Effector memory CD4-positive, alpha-beta T cell (primary cell): ENCODE measurements around the gene GLRA3.

Experiments
- DNase-seq, 3 donors: peaks; one replicate each; pipeline ENCODE4 v3.0.0-alpha.2; 2020
- H3K27ac ChIP-seq: 2 replicates; pipeline ENCODE4 v1.7.0; 2013; ENCODE audit warnings: mild to moderate bottlenecking, low read length, moderate library complexity; ENCODE audit not compliant: insufficient read depth, poor library complexity, severe bottlenecking
- H3K27me3 ChIP-seq: replicated peaks from 2 replicates; pipeline ENCODE4 v1.7.0; 2013; ENCODE audit warnings: mild to moderate bottlenecking, low read length; ENCODE audit not compliant: insufficient read depth, control insufficient read depth, poor library complexity, severe bottlenecking
- H3K36me3 ChIP-seq: 2 replicates; pipeline ENCODE4 v1.7.0; 2013; ENCODE audit warnings: mild to moderate bottlenecking, low read length, moderate library complexity; ENCODE audit not compliant: control insufficient read depth, insufficient read depth
- H3K4me1 ChIP-seq: 2 replicates; pipeline ENCODE4 v1.7.0; 2013; ENCODE audit warnings: low read length, mild to moderate bottlenecking; ENCODE audit not compliant: control insufficient read depth, insufficient read depth, poor library complexity, severe bottlenecking
- H3K4me3 ChIP-seq: 2 replicates; pipeline ENCODE4 v1.7.0; 2013; ENCODE audit warnings: low read length, low read depth, mild to moderate bottlenecking; ENCODE audit not compliant: insufficient read depth, poor library complexity, severe bottlenecking
- H3K9me3 ChIP-seq: 2 replicates; pipeline ENCODE4 v1.7.0; 2013; ENCODE audit warnings: mild to moderate bottlenecking, low read length, moderate library complexity; ENCODE audit not compliant: control insufficient read depth

GLRA3 gene

DNA sequence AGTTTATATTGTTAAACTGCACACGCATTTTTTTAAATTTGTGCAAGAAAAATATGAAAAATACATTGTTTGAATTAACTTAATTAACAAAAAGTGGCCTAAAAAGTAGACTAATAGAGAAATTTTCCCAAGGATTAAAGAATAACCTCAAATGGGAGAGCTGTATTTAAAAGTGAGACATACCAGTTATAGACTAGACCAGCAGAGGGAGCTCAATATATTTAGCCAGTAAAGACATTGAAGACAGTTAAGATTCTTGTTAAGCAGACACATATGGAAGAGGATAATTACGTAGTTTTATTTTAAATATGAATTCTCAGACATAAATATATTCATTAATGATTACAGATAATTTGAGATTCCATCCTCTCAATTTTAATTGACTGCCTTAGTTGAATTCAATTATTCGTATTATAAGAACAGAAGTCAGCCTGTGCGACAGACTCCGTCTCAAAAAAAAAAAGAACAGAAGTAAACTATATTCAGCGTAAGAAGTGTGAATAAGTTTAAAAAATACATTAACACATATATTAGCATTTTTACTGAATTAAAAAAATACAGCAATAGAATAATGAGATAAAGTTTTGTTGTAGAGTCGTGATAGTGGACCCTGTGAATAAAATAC, 64.8 kb downstream of the GLRA3 start:
- Histone ChIP-seq H3K9me3 (no peaks in the 10 kb centered on the region), H3K36me3 (no peaks in the 10 kb centered on the region), H3K4me3 (no peak overlapping the region), H3K27ac (no peak overlapping the region), H3K27me3 (no peaks in the 10 kb centered on the region), H3K4me1 (no peaks in the 10 kb centered on the region)
- no peak for DNase-seq

DNA sequence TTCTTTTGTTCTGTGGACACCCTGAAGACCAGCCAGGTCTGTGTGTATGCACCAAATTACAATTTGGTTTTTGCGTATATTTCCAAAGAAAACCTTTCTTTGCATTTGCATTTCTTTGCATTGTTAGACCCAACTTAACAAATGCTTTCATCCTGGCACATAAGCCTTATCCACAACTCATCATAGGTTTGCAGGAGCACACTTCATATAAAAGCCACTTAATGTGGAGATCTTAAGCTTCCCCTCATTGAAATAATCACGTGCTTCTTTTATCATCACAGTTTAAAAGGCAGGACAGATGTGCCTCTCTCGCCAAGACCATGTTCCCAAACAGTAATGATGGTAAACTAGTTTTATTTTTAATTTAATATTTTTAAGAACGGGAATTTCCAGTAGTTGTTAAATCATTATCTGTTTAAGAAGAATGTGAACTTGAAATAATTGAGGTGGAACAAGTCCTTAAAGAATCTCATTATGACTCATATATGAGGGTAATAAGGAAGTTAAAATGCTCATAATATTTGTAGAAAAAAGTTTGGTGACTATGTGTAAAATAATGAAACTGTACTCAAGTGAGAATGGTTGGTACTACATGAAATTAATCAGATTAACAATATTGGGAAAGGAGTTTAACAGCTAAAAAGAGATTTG, 65.5 kb downstream of the GLRA3 start:
- no peaks in the 10 kb centered on the region for H3K36me3 ChIP-seq
- no peaks in the 10 kb centered on the region for H3K9me3 ChIP-seq
- DNase-seq, result no peak
- no peak overlapping the region for H3K27ac ChIP-seq
- no peaks in the 10 kb centered on the region for H3K27me3 ChIP-seq
- H3K4me3 ChIP-seq, result no peak overlapping the region
- no peaks in the 10 kb centered on the region for H3K4me1 ChIP-seq

DNA sequence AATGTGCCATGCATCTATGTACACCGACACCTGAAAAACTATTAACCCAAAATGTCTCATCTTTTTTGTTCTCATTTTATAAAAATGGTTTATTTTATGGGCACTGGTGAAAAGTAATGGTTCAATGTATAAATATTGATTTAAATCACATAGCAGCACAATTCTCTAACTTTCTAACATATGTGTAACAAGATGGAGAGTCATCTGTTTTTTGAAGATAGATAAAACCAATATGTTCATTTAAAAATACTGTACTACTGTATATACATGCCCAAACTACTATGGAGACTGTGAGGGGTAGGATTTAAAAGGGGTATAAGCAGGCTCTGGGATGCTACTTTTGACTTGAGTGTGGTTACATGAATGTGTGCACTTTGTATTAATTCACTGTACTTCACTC, 67.6 kb downstream of the GLRA3 start:
- Histone ChIP-seq H3K4me1 (no peaks in the 10 kb centered on the region), H3K36me3 (no peaks in the 10 kb centered on the region), H3K4me3 (no peak overlapping the region), H3K27me3 (no peaks in the 10 kb centered on the region), H3K27ac (no peak overlapping the region), H3K9me3 (no peaks in the 10 kb centered on the region)
- no peak for DNase-seq

DNA sequence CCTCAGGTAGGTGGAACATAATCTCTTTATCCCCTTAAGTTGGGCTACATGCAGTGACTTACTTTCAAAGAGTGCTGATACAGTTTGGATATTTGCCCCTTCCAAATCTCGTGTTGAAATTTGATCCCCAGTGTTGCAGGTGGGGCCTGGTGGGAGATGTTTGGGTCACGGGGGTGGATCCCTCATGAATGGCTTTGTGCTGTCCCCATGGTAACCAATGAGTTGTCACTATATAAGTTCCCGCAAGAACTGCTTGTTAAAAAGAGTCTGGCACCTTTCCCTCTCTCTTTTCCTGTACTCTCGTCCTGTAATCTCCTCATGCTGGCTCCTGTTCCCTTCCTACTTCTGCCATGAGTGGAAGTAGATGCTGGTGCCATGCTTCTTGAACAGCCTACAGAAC, 71.3 kb downstream of the GLRA3 start:
- no peak for DNase-seq
- Histone ChIP-seq H3K9me3 (no peaks in the 10 kb centered on the region), H3K27ac (no peak overlapping the region), H3K36me3 (no peaks in the 10 kb centered on the region), H3K27me3 (no peaks in the 10 kb centered on the region), H3K4me3 (no peak overlapping the region), H3K4me1 (no peaks in the 10 kb centered on the region)

DNA sequence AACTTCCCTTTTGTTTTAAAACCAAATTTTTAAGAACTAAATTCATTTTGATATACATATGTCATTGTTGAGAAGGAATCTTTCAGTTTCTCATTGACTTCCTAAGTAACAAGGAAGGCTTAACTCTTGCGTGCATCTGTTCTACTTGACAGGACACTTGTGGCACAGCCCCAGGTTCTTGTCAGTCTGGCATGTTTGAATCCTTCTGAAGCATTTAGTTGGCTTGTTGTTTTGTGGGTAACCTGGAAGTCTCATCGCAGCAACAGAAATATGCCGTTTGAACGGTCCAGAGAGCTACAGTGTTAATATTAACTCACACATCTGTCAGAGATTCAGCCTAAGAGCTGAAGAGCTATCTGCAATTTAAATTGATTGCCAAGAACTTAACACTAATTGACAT, 76.0 kb downstream of the GLRA3 start:
- H3K4me3 ChIP-seq, result no peak overlapping the region
- no peaks in the 10 kb centered on the region for H3K9me3 ChIP-seq
- H3K36me3 ChIP-seq, result no peaks in the 10 kb centered on the region
- no peak overlapping the region for H3K27ac ChIP-seq
- H3K4me1 ChIP-seq, result no peaks in the 10 kb centered on the region
- DNase-seq, result no peak
- H3K27me3 ChIP-seq, result no peaks in the 10 kb centered on the region

DNA sequence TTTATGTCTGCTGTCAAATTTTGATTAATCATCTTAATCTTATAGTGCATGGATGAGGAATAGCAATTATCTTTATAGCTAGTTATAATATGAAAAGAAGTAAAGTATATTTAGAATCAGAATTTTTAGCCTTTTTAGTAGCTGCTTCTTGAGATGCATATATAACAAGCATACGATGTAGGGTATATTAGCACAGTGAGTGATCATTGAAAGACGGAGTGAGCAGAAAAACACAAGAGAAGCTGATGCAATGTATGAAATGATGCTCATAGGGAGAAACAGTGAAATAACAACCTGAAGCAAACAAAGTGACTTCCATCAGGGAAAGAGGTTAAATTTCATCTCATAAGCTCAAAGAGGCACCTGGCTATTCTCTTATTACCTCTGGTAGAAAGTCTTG, 77.0 kb downstream of the GLRA3 start:
- H3K4me1 ChIP-seq, result no peaks in the 10 kb centered on the region
- H3K27me3 ChIP-seq, result no peaks in the 10 kb centered on the region
- no peak for DNase-seq
- no peak overlapping the region for H3K27ac ChIP-seq
- no peak overlapping the region for H3K4me3 ChIP-seq
- no peaks in the 10 kb centered on the region for H3K36me3 ChIP-seq
- no peaks in the 10 kb centered on the region for H3K9me3 ChIP-seq

DNA sequence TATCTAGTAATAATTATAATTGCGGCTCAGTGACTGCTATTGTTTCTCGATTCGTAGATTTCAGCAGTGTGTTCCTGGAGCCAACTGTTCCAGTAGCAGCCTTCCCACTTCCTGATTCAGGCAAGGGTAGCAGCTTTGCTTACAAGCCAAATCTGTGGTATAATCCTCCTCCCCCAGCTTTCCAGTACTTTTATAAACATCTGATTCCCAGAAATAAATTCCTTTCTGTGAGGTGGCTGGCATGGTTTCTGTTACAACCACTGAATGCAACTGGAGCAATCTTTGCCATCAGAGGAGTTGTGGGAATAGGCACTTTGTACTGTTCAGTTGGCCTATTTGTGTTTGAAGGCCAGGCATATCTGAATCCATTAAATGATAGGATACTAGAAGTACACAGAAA, 80.0 kb downstream of the GLRA3 start:
- no peaks in the 10 kb centered on the region for H3K36me3 ChIP-seq
- no peak for DNase-seq
- no peaks in the 10 kb centered on the region for H3K9me3 ChIP-seq
- H3K4me3 ChIP-seq, result no peak overlapping the region
- no peak overlapping the region for H3K27ac ChIP-seq
- no peaks in the 10 kb centered on the region for H3K4me1 ChIP-seq
- no peaks in the 10 kb centered on the region for H3K27me3 ChIP-seq

DNA sequence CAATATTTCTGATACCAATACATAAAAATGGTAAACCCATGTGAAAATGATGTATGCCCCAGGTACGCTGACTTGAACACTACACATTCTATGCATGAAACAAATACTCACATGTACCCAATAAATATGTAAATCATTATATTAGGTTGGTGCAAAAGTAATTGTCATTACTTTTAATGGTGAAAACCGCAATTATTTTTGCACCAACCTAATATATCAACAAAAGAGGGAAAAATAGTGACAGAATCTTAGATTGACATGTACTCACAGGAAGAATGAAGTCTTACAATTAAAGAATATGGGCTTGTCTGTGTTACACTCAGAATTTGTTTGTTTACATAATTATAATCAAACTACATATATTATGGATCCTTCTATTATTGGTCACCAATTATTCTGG, 82.3 kb downstream of the GLRA3 start:
- no peaks in the 10 kb centered on the region for H3K36me3 ChIP-seq
- DNase-seq, result no peak
- no peaks in the 10 kb centered on the region for H3K4me1 ChIP-seq
- H3K9me3 ChIP-seq, result no peaks in the 10 kb centered on the region
- H3K27me3 ChIP-seq, result no peaks in the 10 kb centered on the region
- H3K27ac ChIP-seq, result no peak overlapping the region
- no peak overlapping the region for H3K4me3 ChIP-seq

DNA sequence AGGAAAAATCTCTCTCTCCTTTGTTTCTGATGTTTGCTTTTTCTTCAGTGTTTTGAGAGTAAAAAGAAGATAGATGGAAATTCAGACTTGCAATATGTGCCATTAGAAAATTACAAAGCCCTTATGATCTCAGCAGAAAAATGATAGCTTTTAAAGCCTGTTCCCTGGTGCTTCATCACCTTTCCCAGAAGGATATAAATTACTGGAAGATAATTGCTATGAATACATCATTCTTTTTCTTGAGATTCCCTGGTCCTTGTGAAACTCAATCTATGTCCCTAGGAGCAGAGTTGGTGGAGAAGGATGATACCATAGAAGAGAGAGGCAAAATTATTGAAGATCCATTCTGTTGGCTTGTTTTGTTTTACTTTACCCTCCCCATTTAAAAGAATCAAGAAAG, 86.5 kb downstream of the GLRA3 start:
- H3K27me3 ChIP-seq, result no peaks in the 10 kb centered on the region
- H3K4me3 ChIP-seq, result no peak overlapping the region
- DNase-seq, result no peak
- H3K4me1 ChIP-seq, result no peaks in the 10 kb centered on the region
- H3K9me3 ChIP-seq, result no peaks in the 10 kb centered on the region
- H3K36me3 ChIP-seq, result no peaks in the 10 kb centered on the region
- no peak overlapping the region for H3K27ac ChIP-seq

DNA sequence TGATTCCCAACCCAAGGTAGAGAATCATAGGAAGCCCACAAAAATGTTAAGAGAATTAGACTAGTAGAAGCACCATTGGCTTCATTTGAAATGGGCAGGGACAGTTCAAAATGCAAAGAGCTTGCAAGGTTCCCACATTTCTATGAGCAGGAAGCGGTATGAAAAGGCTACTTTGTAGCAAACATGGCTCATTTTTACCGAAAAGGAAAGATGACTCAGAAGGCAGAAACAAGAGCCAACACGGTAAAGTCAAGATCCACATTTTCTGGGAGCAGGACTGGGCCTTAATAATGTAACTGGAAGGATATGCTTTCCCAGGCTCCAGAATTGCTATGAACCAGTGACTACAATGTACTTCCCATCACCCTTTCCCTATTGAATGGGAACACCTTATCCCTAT, 89.5 kb downstream of the GLRA3 start:
- no peak overlapping the region for H3K4me3 ChIP-seq
- DNase-seq, result no peak
- no peaks in the 10 kb centered on the region for H3K36me3 ChIP-seq
- H3K4me1 ChIP-seq, result no peaks in the 10 kb centered on the region
- H3K27me3 ChIP-seq, result no peaks in the 10 kb centered on the region
- no peaks in the 10 kb centered on the region for H3K9me3 ChIP-seq
- no peak overlapping the region for H3K27ac ChIP-seq
